OCI-LY7 (cell line): ENCODE data around the gene B4GAT1.

Experiments used
- EZH2phosphoT487 ChIP-seq: fragments of 200-600 bp; sonication (generic); IDR thresholded peaks from 2 replicates; pipeline ENCODE4 v1.6.1; 2018; ENCODE audit warnings: low read depth, borderline replicate concordance, mild to moderate bottlenecking, mixed run types, antibody characterized with exemption, low read length, moderate library complexity, mixed read lengths
- TF ChIP-seq, protein P1 (sequence below): fragments of 200-600 bp; sonication (generic); conservative IDR thresholded peaks from 2 replicates; pipeline ENCODE4 v1.5.1; 2014; ENCODE audit warnings: mild to moderate bottlenecking, antibody characterized with exemption, low read length, moderate library complexity, mixed read lengths

DNA sequence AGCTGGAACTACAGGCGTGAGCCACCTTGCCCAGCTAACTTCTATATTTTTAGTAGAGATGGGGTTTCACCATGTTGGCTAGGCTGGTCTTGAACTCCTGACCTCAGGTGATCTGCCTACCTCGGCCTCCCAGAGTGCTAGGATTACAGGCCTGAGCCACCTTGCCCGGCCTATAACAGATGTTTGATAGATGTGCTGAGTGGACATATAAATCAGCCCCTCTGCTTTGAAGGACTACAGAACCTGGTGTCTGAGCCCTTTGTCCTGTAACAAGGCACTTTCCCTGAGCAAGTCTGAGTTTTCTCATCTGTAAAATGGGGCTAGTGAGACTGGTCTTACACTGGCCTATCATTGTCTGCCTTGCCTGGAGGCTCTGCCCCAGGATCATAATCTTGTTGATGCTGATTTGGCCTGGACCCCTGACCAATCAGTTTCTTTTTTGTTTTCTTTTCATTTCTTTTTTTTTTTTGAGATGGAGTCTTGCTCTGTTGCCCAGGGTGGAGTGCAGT lies 18.2 kb downstream of the B4GAT1 start:
- TF ChIP-seq, protein P1, sequence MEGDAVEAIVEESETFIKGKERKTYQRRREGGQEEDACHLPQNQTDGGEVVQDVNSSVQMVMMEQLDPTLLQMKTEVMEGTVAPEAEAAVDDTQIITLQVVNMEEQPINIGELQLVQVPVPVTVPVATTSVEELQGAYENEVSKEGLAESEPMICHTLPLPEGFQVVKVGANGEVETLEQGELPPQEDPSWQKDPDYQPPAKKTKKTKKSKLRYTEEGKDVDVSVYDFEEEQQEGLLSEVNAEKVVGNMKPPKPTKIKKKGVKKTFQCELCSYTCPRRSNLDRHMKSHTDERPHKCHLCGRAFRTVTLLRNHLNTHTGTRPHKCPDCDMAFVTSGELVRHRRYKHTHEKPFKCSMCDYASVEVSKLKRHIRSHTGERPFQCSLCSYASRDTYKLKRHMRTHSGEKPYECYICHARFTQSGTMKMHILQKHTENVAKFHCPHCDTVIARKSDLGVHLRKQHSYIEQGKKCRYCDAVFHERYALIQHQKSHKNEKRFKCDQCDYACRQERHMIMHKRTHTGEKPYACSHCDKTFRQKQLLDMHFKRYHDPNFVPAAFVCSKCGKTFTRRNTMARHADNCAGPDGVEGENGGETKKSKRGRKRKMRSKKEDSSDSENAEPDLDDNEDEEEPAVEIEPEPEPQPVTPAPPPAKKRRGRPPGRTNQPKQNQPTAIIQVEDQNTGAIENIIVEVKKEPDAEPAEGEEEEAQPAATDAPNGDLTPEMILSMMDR: no peak
- TF ChIP-seq EZH2phosphoT487: no peak
